K562 (cell line): ENCODE data around the gene KCNMB1.

Experiments
- NELFE ChIP-seq: IDR thresholded peaks from 2 replicates; pipeline ENCODE4 v1.6.1; 2011; ENCODE audit warnings: mild to moderate bottlenecking; ENCODE audit not compliant: insufficient read depth, insufficient read length
- YY1 ChIP-seq, 3 experiments: IDR thresholded peaks; 2 replicates each; pipeline ENCODE4 v1.6.1; 2011; ENCODE audit warnings: low read length in 2 of 3, mild to moderate bottlenecking in 2 of 3, moderate library complexity in 2 of 3, borderline replicate concordance in 1 of 3, control low read depth in 1 of 3, low read depth in 1 of 3; ENCODE audit not compliant: insufficient read depth in 3 of 3, insufficient replicate concordance in 2 of 3, control insufficient read depth in 1 of 3, insufficient read length in 1 of 3; ENCODE audit errors: extremely low read depth in 1 of 3

DNA sequence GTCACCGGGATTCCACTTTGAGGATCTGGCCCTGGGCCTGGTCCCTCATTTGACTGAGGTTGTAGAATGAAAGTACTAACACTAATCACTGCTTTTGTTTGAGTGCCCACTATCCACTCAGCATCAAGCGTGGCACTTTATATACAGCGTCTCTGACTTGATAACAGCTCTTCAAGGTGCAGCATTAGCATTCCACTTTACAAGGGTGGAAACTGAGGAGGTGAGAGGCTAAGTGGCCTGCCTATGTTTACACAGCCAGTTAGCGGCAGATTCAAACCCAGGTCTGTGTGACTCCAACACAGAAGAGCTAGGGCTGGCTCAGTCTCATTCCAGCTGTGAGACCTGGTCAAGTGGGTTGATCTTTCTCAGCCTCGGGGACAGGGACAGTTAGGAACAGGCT is 5.9 kb downstream of the KCNMB1 start:
- no peak for TF ChIP-seq YY1 (IDR thresholded peaks at IDR 0.05; ENCODE audit: borderline replicate concordance in 1 of 3, control insufficient read depth in 1 of 3, extremely low read depth in 1 of 3, insufficient read depth in 3 of 3, insufficient read length in 1 of 3, insufficient replicate concordance in 2 of 3, low read depth in 1 of 3, low read length in 2 of 3)
- TF ChIP-seq NELFE, result no peak
